Stimulated activated CD8-positive, alpha-beta memory T cell treated with anti-CD3 and anti-CD28 coated beads, Interleukin-2, amount 100 ng/mL, for 48 hours (primary cell): ENCODE measurements around the gene LGALS12.

Experiments
- DNase-seq, 2 donors: peaks; one replicate each; pipeline ENCODE4 v3.0.0-alpha.2; 2020; ENCODE audit warnings: low read depth in 2 of 2

Gene LGALS12

DNA sequence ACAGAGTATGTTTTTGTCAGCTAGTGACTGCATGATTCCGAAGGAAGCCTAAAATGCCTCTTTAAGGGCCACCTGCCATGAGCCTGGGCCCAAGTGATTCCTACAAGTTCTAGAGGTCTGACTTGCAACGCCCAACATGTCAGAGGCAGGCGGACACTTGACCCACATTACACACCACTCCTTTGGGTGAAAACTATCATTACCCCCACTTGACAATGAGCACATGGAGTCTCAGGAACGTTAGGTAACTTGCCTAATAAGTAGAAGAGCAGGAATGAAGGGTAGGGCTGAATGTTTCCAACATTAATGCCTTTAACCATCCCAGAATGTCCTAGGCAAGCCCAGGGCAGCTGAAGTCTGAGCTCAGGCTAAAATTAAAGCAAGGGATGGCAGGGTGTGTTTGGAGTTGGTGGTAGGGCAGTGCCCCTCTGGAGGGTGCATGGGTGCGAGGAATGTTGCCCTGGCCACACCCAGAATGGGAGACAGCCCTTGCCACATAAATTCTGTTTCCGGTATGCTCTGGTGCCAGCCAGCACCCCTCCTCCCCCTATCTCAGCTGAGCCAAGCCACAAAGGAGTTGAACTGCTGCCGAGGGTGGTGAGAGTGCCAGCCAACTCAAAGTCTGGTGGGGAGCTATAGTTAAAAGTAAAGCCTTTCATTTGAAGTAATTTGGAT is 54.8 kb downstream of the LGALS12 start:
- no peak for DNase-seq

DNA sequence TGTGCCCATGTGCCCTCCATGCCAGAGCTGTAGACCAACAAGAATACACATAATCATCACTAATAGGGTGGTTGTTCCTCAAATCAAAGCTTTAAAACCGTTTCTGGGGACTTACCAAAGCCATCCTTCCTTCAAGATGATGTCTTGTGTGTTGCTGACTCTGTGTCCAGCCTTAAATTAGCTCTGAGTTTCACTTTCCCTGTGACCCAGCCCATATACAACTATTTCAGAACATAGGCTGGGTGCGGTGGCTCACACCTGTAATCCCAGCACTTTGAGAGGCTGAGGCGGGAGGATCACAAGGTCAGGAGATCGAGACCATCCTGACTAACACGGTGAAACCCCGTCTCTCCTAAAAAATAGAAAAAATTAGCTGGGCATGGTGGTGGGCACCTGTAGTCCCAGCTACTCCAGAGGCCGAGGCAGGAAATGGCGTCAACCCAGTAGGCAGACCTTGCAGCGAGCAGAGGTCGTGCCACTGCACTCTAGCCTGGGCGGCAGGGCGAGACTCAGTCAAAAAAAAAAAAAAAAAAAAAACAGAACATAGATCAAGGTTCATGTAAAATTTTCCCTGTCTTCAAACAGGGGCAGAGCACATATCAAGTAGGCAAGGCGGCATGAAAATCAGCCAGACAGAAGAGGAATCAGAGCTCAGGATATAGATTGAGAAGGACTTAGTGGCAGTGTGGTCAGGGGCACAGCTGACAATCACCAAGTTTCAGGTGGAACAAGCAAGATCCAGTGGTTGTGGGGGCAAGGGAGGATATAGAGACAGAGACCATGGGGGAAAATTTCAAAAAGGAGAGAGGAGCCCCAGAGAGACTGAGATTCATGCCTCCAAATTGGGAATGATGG is 57.5 kb downstream of the LGALS12 start, which contains the start of gene PLAAT2:
Gene PLAAT2 (minus strand): TSS at position 179 of the 855 bp plus-strand sequence. CDS start 55 bp downstream, at position 124.
- no peak for DNase-seq

DNA sequence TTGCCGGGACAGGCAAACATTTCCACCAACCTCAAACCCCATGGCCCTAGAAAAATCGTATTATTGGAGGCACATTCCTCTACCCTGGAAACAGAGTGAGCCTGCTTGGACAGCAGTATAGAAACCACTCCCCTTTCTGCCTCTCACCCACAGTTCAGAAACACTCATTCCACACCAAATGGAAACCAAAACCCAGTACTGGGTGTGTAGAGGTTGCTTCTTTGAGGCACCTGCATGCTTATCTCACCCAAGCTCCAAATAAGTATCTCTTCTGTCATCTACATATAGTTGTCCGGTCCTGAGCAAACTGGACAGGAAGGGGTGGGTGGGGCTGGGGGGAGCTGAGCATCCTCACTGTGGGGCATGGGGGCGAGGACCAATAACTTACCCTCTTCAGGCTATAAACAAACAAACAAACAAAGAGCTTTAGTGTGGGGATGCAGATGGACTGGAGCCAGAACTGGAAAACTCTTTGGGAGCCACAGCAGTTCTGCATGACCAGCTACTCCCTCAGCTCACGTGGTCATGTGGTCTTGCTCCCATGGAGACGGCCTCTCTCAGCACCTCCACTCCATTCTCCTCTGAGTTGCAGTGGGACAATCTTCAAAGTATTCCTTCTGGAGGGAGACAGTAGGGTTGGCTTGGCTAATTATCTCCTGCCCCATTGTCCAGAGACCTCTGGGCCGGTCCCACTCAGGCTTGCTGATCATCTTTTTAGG is 58.3 kb downstream of the LGALS12 start:
- DNase-seq, result no peak

DNA sequence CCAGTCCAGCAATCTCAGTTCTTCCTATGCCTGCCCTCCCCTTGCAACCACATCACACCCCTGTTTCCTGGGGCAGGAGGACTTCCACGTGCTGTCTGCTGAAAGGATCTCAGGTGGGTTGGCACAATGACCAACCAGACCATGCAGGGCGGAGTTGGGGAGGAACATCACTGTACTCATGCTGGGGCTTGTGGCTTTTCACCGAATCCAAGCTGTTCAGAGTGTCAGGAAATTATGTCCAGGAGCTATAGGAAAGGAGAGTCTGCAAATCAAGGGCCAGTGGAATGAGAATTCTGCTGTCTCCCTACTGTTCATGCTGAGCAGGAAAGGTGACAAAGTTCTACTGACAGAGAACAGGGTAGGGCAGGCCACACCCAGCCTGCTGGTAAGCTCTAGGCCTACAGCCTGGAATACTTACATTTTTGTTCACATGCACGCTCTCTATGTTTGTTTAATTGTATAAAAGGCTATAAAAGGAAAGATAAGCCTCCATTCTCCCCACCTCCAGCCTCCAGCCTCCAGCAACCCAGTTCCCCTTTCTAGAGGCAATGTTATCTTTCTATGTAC is 59.0 kb downstream of the LGALS12 start:
- no peak for DNase-seq
